GM19193 (cell line): ENCODE measurements around the gene SNRNP48.

ENCODE experiments used
- POLR2A ChIP-seq: IDR thresholded peaks from 4 replicates; pipeline ENCODE4 v1.6.1; 2011; ENCODE audit not compliant: insufficient read depth, insufficient read length; ENCODE audit errors: extremely low read depth

SNRNP48 gene

GRCh38 chr6:7554533-7555275, 35.3 kb upstream of the SNRNP48 start:
- TF ChIP-seq POLR2A = no peak

- TF ChIP-seq POLR2A = no peak
Observed at GRCh38 chr6:7555671-7556070, 34.3 kb upstream of the SNRNP48 start.

DNA sequence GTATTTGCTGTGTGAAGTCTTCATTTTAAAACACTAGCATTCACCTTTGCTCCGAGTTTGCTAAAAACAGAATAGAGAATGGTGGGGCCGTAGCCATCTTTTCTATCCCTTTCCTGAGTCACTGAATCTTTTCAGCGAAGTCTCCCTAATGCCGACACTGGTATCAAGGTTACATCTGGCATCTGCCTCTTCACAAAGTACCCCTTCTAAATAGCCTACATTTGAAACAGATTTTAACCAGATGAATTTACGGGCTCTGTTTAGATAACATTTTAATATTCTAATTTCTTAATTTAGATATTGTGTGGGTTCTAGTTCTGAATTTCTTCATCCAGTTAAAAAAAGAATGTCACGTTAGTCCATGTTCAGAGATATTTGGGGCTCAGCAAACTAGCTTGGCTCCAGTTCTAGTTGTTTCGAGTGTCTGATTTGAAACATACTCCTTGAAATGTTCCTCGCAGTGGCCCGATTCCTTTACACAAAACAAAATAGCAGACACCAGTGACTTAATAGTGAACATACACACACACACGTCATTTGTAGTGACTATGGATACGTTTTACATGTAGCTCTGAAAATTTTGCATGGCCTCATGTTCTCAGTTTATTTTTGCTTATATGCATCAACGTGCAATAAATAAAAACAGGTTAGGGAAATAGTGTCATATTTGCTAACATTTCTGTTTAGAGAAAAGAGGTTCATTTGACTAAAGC, 33.4 kb upstream of the SNRNP48 start:
- no peak for TF ChIP-seq POLR2A

DNA sequence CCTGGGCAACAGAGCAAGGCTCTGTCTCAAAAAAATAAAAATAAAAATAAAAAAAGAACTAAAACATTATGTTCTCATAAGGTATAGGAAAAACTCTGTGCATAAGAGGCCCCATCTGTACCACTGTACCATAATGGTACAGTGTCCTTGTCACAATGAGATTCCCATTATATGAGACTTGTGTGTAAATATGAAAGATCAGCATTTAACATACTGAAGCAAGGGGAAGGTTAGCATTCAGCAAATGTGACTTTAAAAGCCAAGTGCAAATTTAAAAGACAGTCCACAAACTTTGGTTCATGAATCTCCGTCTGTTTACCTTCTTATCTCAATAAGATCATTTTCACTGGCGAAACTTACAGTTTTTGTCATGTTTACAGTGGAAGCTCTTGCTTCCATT, 32.3 kb upstream of the SNRNP48 start:
- no peak for TF ChIP-seq POLR2A

GRCh38 chr6:7558781-7559180, 31.2 kb upstream of the SNRNP48 start:
- TF ChIP-seq POLR2A = no peak

DNA sequence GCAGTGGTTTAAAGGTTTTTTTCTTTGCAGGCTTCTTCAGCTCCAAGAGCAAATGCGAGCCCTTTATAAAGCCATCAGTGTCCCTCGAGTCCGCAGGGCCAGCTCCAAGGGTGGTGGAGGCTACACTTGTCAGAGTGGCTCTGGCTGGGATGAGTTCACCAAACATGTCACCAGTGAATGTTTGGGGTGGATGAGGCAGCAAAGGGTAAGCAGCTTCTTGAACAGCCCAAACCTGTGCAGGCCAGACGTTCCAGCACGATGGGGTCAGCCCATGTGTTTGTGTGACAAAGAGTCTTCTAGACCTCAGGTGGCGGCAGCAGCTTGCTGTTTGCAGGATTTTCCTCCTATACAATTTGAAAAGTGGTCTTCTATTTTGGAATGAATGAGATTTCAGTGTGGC, 30.8 kb upstream of the SNRNP48 start:
- TF ChIP-seq POLR2A = no peak

GRCh38 chr6:7559651-7560385, 30.2 kb upstream of the SNRNP48 start:
- TF ChIP-seq POLR2A = no peak

DNA sequence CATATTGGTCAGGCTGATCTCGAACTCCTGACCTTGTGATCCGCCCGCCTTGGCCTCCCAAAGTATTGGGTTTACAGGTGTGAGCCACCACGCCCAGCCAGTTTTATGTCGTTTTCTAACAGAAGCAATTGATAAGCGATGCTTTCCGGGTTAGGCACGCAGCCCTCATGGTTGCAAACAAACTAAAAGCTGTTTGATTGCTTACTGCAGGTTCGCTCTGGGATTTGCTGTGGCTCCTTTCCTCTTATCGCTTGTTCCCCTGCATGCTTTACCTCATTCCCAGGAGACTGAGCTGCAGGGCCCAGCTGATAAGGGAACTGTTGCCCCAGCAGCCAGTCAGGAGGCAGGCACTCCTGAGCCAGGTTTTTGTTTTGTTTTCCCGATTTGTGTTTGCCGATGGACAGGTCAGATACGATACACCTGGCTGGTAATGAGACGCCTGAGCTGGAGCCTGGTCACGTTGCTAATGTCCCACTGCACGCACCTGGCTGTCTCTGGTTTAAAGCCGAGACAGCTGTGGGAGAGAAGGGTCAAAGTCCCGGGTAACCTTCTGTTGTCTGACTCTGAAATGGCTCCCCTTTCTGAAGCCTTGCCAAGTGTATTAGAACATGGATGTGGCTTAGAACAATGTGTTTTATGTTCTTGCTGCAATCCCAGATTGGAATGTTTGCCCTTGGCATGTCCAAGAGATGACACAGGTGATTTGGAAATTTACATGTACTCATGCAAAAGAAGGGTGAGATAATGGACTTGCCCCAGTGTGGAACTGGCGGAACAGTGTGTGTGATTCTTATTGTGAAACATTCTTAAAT, 28.6 kb upstream of the SNRNP48 start:
- TF ChIP-seq POLR2A = no peak

DNA sequence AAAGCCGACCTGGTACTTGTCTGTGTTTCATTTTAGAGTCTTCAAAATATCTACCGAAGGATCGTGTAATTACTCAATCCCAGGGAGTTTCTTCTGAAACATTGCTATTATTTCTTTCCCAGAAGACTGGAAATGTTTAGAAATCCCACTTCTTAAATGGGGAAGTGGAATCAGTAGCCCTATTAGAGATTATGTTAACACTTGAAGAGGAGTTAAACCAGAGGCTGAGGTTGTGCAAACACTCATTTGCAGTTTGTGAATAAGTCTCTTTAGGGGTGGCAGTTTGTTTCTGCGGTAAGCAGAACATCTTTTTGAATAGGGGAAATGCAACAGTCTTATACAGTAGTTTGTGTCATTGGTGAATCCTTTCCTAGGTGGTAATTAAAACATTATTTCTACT, 27.2 kb upstream of the SNRNP48 start:
- TF ChIP-seq POLR2A = no peak

- TF ChIP-seq POLR2A = no peak
Observed at GRCh38 chr6:7566107-7566506, 23.9 kb upstream of the SNRNP48 start.

GRCh38 chr6:7566617-7567173, 23.3 kb upstream of the SNRNP48 start:
- no peak for TF ChIP-seq POLR2A

- no peak for TF ChIP-seq POLR2A
Observed at GRCh38 chr6:7568021-7568420, 22.0 kb upstream of the SNRNP48 start.

DNA sequence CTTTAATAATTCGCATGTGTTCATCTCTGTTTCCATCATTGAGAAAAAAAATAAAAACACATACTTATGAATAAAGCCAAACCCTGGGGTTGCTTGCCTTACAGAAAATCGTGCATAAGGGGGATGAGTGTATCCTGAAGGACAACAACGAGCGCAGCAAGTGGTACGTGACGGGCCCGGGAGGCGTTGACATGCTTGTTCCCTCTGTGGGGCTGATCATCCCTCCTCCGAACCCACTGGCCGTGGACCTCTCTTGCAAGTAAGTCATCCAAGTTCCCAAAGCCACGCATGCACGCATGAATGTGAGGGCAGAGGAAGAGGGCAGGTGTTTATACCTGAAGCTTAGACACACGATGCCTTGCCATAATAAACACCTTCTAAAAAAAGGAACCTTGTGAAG, 20.9 kb upstream of the SNRNP48 start:
- TF ChIP-seq POLR2A = no peak

DNA sequence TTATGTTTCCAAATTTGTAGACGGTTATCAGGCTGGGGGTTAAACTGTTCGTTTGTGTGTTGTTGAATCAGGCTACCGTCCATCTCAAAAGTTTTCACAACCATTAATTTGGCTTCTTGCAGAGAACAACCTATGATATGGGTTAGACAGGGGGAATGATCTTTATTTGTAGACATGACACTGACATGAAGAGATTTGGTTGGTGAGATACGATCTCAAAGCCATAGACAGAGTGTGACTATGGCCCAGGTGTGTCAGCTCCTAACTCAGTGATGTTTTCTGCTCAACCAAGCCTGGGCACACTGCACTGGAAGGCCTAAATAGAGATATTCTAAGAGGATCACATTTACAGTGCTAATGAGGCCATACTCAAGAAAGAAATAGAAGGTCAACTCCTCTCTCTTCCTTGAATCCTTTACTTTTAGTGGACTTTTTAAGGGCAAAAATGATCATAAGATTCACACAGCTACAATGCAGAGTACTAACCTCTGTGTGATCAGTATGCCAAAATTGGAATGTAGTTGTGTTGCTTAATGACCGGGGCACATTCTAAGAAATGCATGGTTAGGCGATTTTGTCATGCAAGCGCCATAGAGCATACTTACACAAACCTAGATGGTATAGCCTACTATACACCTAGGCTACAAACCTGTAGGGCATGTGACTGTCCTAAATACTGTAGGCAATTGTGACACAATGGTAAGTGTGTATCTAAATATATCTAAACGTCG, 17.6 kb upstream of the SNRNP48 start:
- TF ChIP-seq POLR2A = no peak
